H1 (cell line): ENCODE results near the gene QSOX1. TPM values are rescaled to one million over a fixed set of nuclear protein-coding genes. Genes with fewer than 3 reads are reported as not detected.

Source experiments
- CTCF ChIA-PET: fragments of 300-600 bp; sonication (Branson Sonifier 250); formaldehyde crosslinking; loops from one replicate; lab custom pipeline; 2021; ENCODE audit not compliant: partially characterized antibody; lab: Charles Lee
- POLR2A ChIA-PET: fragments of 300-600 bp; sonication (Branson Sonifier 250); formaldehyde crosslinking; loops from one replicate; lab custom pipeline; 2021; ENCODE audit warnings: inconsistent platforms; ENCODE audit not compliant: partially characterized antibody; lab: Charles Lee
- DNase-seq, 2 experiments: peaks; one replicate each; pipeline versions ENCODE4 v3.0.0 to v3.0.0-alpha.2; 2010 to 2022; ENCODE audit warnings: low spot score in 2 of 2, low read depth in 1 of 2, mixed read lengths in 1 of 2
- FAIRE-seq: peaks from 2 replicates; lab custom pipeline; 2011; peaks lifted over from hg19 to GRCh38; lab: Jason Lieb, UNC
- H2AFZ ChIP-seq: 2 replicates; pipeline ENCODE4 v1.8.1; 2012; ENCODE audit warnings: low read length, inconsistent platforms
- H2AK5ac ChIP-seq: 2 replicates; pipeline ENCODE4 v1.6.1; 2013; ENCODE audit warnings: low read depth, low read length
- H2BK120ac ChIP-seq: replicated peaks from 2 replicates; pipeline ENCODE3; 2013; ENCODE audit warnings: low read depth, low read length, inconsistent platforms
- H2BK12ac ChIP-seq: 2 replicates; pipeline ENCODE4 v1.6.1; 2013; ENCODE audit warnings: low read depth, low read length
- H2BK15ac ChIP-seq: 2 replicates; pipeline ENCODE4 v1.6.1; 2013; ENCODE audit warnings: low read length
- H2BK20ac ChIP-seq: 2 replicates; pipeline ENCODE4 v1.6.1; 2013; ENCODE audit warnings: low read length
- H2BK5ac ChIP-seq: 2 replicates; pipeline ENCODE4 v1.6.1; 2013; ENCODE audit warnings: low read depth, low read length
- H3K14ac ChIP-seq: 2 replicates; pipeline ENCODE4 v1.6.1; 2013; ENCODE audit warnings: inconsistent platforms; ENCODE audit not compliant: insufficient read length
- H3K18ac ChIP-seq: 2 replicates; pipeline ENCODE4 v1.6.1; 2013; ENCODE audit warnings: low read length; ENCODE audit errors: extremely low read depth
- H3K23ac ChIP-seq: 2 replicates; pipeline ENCODE4 v1.6.1; 2013; ENCODE audit warnings: inconsistent platforms; ENCODE audit not compliant: insufficient read length
- H3K23me2 ChIP-seq: 2 replicates; pipeline ENCODE4 v1.6.1; 2013; ENCODE audit warnings: low read depth, low read length
- H3K27ac ChIP-seq: 2 replicates; pipeline ENCODE4 v1.6.1; 2011; ENCODE audit warnings: low read depth, low read length, inconsistent platforms
- H3K27me3 ChIP-seq, 4 experiments: replicated peaks in 1 of 4; 1 replicate in 1 of 4; 2 replicates in 3 of 4; pipeline versions ENCODE4 v1.6.1 to v1.8.1; 2011 to 2013; ENCODE audit warnings: low read length in 3 of 4, mild to moderate bottlenecking in 3 of 4, inconsistent platforms in 2 of 4, mixed read lengths in 2 of 4, moderate library complexity in 1 of 4; ENCODE audit not compliant: control insufficient read depth in 3 of 4, insufficient read depth in 3 of 4; ENCODE audit errors: extremely low read depth in 1 of 4
- H3K36me3 ChIP-seq, 4 experiments: 2 replicates each; pipeline versions ENCODE4 v1.6.1 to v1.8.1; 2011 to 2013; ENCODE audit warnings: mild to moderate bottlenecking in 4 of 4, low read length in 3 of 4, moderate library complexity in 2 of 4, control low read depth in 1 of 4, inconsistent platforms in 1 of 4; ENCODE audit not compliant: insufficient read depth in 4 of 4, control insufficient read depth in 2 of 4
- H3K4ac ChIP-seq: replicated peaks from 2 replicates; pipeline ENCODE3; 2013; ENCODE audit warnings: low read length, low read depth, mixed read lengths, inconsistent platforms; ENCODE audit not compliant: insufficient read length
- H3K4me1 ChIP-seq, 4 experiments: replicated peaks in 1 of 4; 1 replicate in 1 of 4; 2 replicates in 3 of 4; pipeline versions ENCODE4 v1.6.1 to v1.8.1; 2011 to 2013; ENCODE audit warnings: low read length in 3 of 4, inconsistent platforms in 2 of 4, mixed read lengths in 1 of 4; ENCODE audit not compliant: insufficient read depth in 4 of 4, control insufficient read depth in 3 of 4
- H3K4me2 ChIP-seq, 2 experiments: 2 replicates each; pipeline versions ENCODE4 v1.6.1 to v1.8.1; 2011 to 2013; ENCODE audit warnings: low read depth in 2 of 2, low read length in 2 of 2, control low read depth in 1 of 2, inconsistent platforms in 1 of 2, mild to moderate bottlenecking in 1 of 2; ENCODE audit not compliant: insufficient read depth in 1 of 2
- H3K4me3 ChIP-seq, 4 experiments: fragments of 200-600, 300-600 bp in 1 of 4; sonication (generic), shearing (Covaris generic), sonication (Bioruptor Twin) in 1 of 4; 2 replicates each; pipeline versions ENCODE4 v1.5.1 to v1.8.1; 2011 to 2016; ENCODE audit warnings: low read length in 4 of 4, low read depth in 3 of 4, control low read depth in 2 of 4, inconsistent platforms in 2 of 4, mild to moderate bottlenecking in 2 of 4, mixed read lengths in 1 of 4, moderate library complexity in 1 of 4; ENCODE audit not compliant: insufficient read depth in 2 of 4; ENCODE audit errors: extremely low read depth in 1 of 4
- H3K56ac ChIP-seq: replicated peaks from 2 replicates; pipeline ENCODE3; 2013; ENCODE audit warnings: low read depth, mild to moderate bottlenecking, mixed read lengths, low read length, inconsistent platforms; ENCODE audit not compliant: insufficient read length
- H3K79me1 ChIP-seq: 2 replicates; pipeline ENCODE4 v1.6.1; 2013; ENCODE audit warnings: low read depth, low read length, control low read depth
- H3K79me2 ChIP-seq, 2 experiments: 2 replicates each; pipeline versions ENCODE4 v1.6.1 to v1.8.1; 2012 to 2013; ENCODE audit warnings: low read length in 2 of 2, mild to moderate bottlenecking in 2 of 2, inconsistent platforms in 1 of 2; ENCODE audit not compliant: insufficient read depth in 2 of 2, control insufficient read depth in 1 of 2
- H3K9ac ChIP-seq, 4 experiments: replicated peaks in 1 of 4; 1 replicate in 1 of 4; 2 replicates in 3 of 4; pipeline versions ENCODE4 v1.6.1 to v1.8.1; 2011 to 2013; ENCODE audit warnings: low read depth in 3 of 4, low read length in 3 of 4, control low read depth in 2 of 4, mild to moderate bottlenecking in 2 of 4, moderate library complexity in 2 of 4, inconsistent platforms in 1 of 4; ENCODE audit errors: extremely low read depth in 1 of 4
- H3K9me3 ChIP-seq, 2 experiments: 2 replicates each; pipeline versions ENCODE4 v1.6.1 to v1.8.1; 2012 to 2013; ENCODE audit warnings: mild to moderate bottlenecking in 2 of 2, moderate library complexity in 2 of 2, control low read depth in 1 of 2, inconsistent platforms in 1 of 2, low read depth in 1 of 2, low read length in 1 of 2, mixed read lengths in 1 of 2; ENCODE audit not compliant: insufficient read depth in 2 of 2
- H4K20me1 ChIP-seq, 2 experiments: replicated peaks in 1 of 2; 2 replicates each; pipeline versions ENCODE3 to v1.8.1; 2011 to 2013; ENCODE audit warnings: inconsistent platforms in 2 of 2, low read length in 2 of 2, mild to moderate bottlenecking in 1 of 2; ENCODE audit not compliant: insufficient read depth in 2 of 2, control insufficient read depth in 1 of 2
- H4K5ac ChIP-seq: 2 replicates; pipeline ENCODE4 v1.6.1; 2013; ENCODE audit warnings: low read length, low read depth, mixed read lengths, inconsistent platforms; ENCODE audit not compliant: insufficient read length
- H4K8ac ChIP-seq: 2 replicates; pipeline ENCODE4 v1.8.0; 2013; ENCODE audit warnings: mild to moderate bottlenecking, moderate library complexity, low read length, inconsistent platforms; ENCODE audit not compliant: insufficient read depth; ENCODE audit errors: extremely low read depth
- H4K91ac ChIP-seq: replicated peaks from 2 replicates; pipeline ENCODE3; 2013; ENCODE audit warnings: low read length, mixed read lengths, inconsistent platforms; ENCODE audit not compliant: insufficient read length
- CTBP2 ChIP-seq: IDR thresholded peaks from 2 replicates; pipeline ENCODE4 v1.7.0; 2011; ENCODE audit warnings: borderline replicate concordance, mild to moderate bottlenecking, moderate library complexity, mixed read lengths, low read length; ENCODE audit not compliant: insufficient read depth, insufficient read length
- GABPA ChIP-seq: IDR thresholded peaks from 2 replicates; pipeline ENCODE4 v1.6.1; 2011; ENCODE audit warnings: mild to moderate bottlenecking, low read length, moderate library complexity, borderline replicate concordance; ENCODE audit not compliant: insufficient read depth
- MAFK ChIP-seq: IDR thresholded peaks from 2 replicates; pipeline ENCODE4 v1.6.1; 2012; ENCODE audit warnings: low read depth, mild to moderate bottlenecking, improper control_type of control experiment, low read length
- NRF1 ChIP-seq: IDR thresholded peaks from 2 replicates; pipeline ENCODE4 v1.6.1; 2011; ENCODE audit warnings: mild to moderate bottlenecking, low read depth, low read length, improper control_type of control experiment
- PHF8 ChIP-seq: fragments of 200-600 bp; sonication (generic); conservative IDR thresholded peaks from 2 replicates; pipeline ENCODE4 v1.7.1; 2012; ENCODE audit warnings: low read depth, mild to moderate bottlenecking, inconsistent platforms, low read length, moderate library complexity
- POU5F1 ChIP-seq: IDR thresholded peaks from 2 replicates; pipeline ENCODE4 v1.6.1; 2011; ENCODE audit warnings: low read depth, mild to moderate bottlenecking, low read length, moderate library complexity
- RXRA ChIP-seq: IDR thresholded peaks from 2 replicates; pipeline ENCODE4 v1.6.1; 2011; ENCODE audit warnings: low read depth, mild to moderate bottlenecking, low read length, moderate library complexity; ENCODE audit not compliant: insufficient read depth
- SIN3A ChIP-seq, 2 experiments: IDR thresholded peaks in 1 of 2; conservative IDR thresholded peaks in 1 of 2; 2 replicates each; pipeline ENCODE4 v1.6.1; 2011 to 2012; ENCODE audit warnings: low read length in 2 of 2, improper control_type of control experiment in 1 of 2, low read depth in 1 of 2, mild to moderate bottlenecking in 1 of 2
- SIX5 ChIP-seq: IDR thresholded peaks from 2 replicates; pipeline ENCODE4 v1.6.1; 2011; ENCODE audit warnings: mild to moderate bottlenecking, low read depth, low read length
- SP1 ChIP-seq: IDR thresholded peaks from 2 replicates; pipeline ENCODE4 v1.6.1; 2011; ENCODE audit warnings: low read depth, low read length
- SP4 ChIP-seq: IDR thresholded peaks from 2 replicates; pipeline ENCODE4 v1.6.1; 2012; ENCODE audit warnings: low read length, inconsistent platforms
- WGBS, 2 experiments: shearing (Covaris generic) in 1 of 2; methylation state at CpG; one replicate each; pipeline versions ENCODE4 v1.1.6 to v1.1.7; 2013 to 2015; ENCODE audit warnings: low lambda C conversion rate in 2 of 2, mixed read lengths in 2 of 2, inconsistent platforms in 1 of 2, low coverage in 1 of 2, missing lambda C conversion rate in 1 of 2; ENCODE audit not compliant: insufficient replicate concordance in 2 of 2, insufficient coverage in 1 of 2, insufficient read length in 1 of 2; ENCODE audit errors: extremely low coverage in 1 of 2, missing lambda C conversion rate in 1 of 2; 5-methylcytosine and 5-hydroxymethylcytosine counted together
- polyA plus RNA-seq, 7 experiments: library from polyadenylated mRNA; depleted of rRNA in 3 of 7; stranded (reverse) in 5 of 7; unstranded in 2 of 7; fragments of >200 nt in 5 of 7; fragments of 200-250 nt in 2 of 7; gene quantifications; 1 replicate in 5 of 7; 2 replicates in 1 of 7; 4 replicates in 1 of 7; pipeline versions ENCODE4 v1.2.1 to v1.2.3, GENCODE V29; 2011 to 2013; ENCODE audit warnings: missing spikeins in 2 of 7, mixed read lengths in 2 of 7
- total RNA-seq: library from RNA; stranded (reverse); fragmentation: NEBNext Ultra II Directional; extraction: Animal tissue kit (Norgen Biotek cat#: 25700); gene quantifications from 2 replicates; pipeline ENCODE4 v1.2.1, GENCODE V29; 2021

QSOX1 gene
- total and polyA plus RNA-seq, 2 of the 8 experiments (the other 6 are each of a cell fraction or from before 2014, with no cell fraction given): 97.7 to 123 TPM

DNA sequence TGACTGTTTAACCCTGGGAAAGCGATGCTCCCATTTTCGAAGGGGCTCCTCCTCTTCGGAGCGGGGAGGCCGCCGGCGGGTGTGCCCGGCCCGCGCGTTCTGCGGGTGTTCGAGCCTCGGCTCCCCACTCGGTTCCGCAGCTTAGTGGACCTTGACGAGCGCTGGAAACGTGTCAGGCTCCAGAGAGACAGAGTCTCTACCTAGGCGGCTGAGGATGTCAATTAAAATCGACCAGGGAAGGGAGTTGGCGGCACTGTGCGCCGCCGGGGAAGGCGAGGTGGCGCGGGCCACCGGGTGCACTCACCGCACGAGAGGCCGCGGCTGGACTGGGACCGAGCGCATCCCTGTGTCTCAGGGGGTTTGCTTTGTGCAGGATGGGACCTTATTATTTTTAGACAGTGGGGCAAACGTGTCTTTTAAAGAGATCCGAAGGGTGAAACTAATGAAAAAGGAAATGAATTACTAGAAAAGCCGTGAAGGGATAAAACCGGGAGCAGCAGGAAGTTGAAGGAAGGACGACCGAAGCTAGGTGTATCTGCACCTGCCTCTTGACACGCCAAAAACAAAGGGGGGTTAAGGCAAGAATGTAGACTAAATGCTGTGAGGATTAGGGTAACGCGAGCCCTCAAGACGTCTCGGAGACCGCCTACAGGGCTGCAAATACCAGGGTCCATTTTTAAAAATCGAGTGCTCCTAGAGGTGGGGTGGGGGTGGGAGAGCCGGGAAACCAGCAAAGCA is 81.0 kb downstream of the QSOX1 start:
- no peak overlapping the region for H3K27ac ChIP-seq
- ChIA-PET CTCF (interaction anchor here (1.2 to 6.9 kb wide), 4 partner anchors 10 to 49 kb away, joined by 3 to 65 read pairs (median 6); no protein-coding TSS in a partner anchor), POLR2A (interaction anchor here (1.0 to 4.0 kb wide), 6 partner anchors 9 to 35 kb away, joined by 3 to 26 read pairs (median 8); no protein-coding TSS in a partner anchor)
- H4K5ac ChIP-seq: no peak overlapping the region
- H4K91ac ChIP-seq: peak overlapping the region; percentile 55
- no peaks in the 10 kb centered on the region; a peak in 1 of 8 replicates for H3K36me3 ChIP-seq
- H4K8ac ChIP-seq: no peak overlapping the region
- H4K20me1 ChIP-seq: peaks cover 0 to 12% of the 10 kb centered on the region in 2 experiments
- no peak overlapping the region for H2BK20ac ChIP-seq
- H3K79me1 ChIP-seq: no peaks in the 10 kb centered on the region
- H3K27me3 ChIP-seq: peaks cover 40 to 74% (median 68%) of the 10 kb centered on the region in 4 experiments
- H3K4me1 ChIP-seq: peaks cover 31 to 54% (median 37%) of the 10 kb centered on the region in 4 experiments
- no peak overlapping the region for H2BK15ac ChIP-seq
- no peaks in the 10 kb centered on the region; a peak in 1 of 4 replicates for H3K9me3 ChIP-seq
- H2AFZ ChIP-seq: no peak overlapping the region
- H3K23ac ChIP-seq: no peak overlapping the region
- FAIRE-seq: no peak
- 1% methylated on average over 49 of the region's 49 CpGs; no CpG with 5 or more reads in 1 of the 2 experiments for WGBS, 2 experiments
- H3K79me2 ChIP-seq: no peaks in the 10 kb centered on the region
- H3K56ac ChIP-seq: no peak overlapping the region
- peak in 1 of 2 experiments; percentile 68 for DNase-seq
- no peak overlapping the region for H3K14ac ChIP-seq
- H2BK120ac ChIP-seq: no peak overlapping the region
- peak overlapping the region; percentile 55; the same call in 1 of the 2 replicates for H2BK12ac ChIP-seq
- no peak overlapping the region for H2AK5ac ChIP-seq
- peak overlapping the region; percentile 40; the same call in 1 of the 2 replicates for H3K18ac ChIP-seq
- peak overlapping the region; percentile 57; the same call in 1 of the 2 replicates for H2BK5ac ChIP-seq
- H3K23me2 ChIP-seq: peaks cover 27% of the 10 kb centered on the region; the same call in 1 of the 2 replicates
- no peak overlapping the region; a peak in 2 of 7 replicates for H3K9ac ChIP-seq
- H3K4ac ChIP-seq: no peak overlapping the region
- peak overlapping the region; percentile 91 to 98 for H3K4me2 ChIP-seq
- peak overlapping the region; percentile 31 to 66 (median 50) for H3K4me3 ChIP-seq
- no peak for TF ChIP-seq SIN3A (conservative IDR thresholded peaks at IDR 0.05 in 1 of 2, IDR thresholded peaks at IDR 0.05 in 1 of 2; ENCODE audit: low read depth in 1 of 2, low read length in 2 of 2)
- TF ChIP-seq SP4: no peak
- TF ChIP-seq POU5F1: no peak
- TF ChIP-seq CTBP2: no peak
- no peak for TF ChIP-seq MAFK
- TF ChIP-seq SP1: 0 out of 2 replicates have a peak, but pooled peaks have one; percentile 3
- TF ChIP-seq NRF1: no peak
- no peak for TF ChIP-seq PHF8
- TF ChIP-seq GABPA: no peak
- TF ChIP-seq SIX5: no peak
- no peak for TF ChIP-seq RXRA
